GM23338 (cell line): ENCODE results near the gene COL4A1. TPM values are rescaled to one million over a fixed set of nuclear protein-coding genes. Genes with fewer than 3 reads are reported as not detected.

Experiments
- ATAC-seq: fragments of 200-7000 bp; cut with Tn5 transposase; 3 replicates; pipeline ENCODE4 v1.9.1; 2020
- DNase-seq: peaks from one replicate; pipeline ENCODE4 v3.0.0-alpha.2; 2015; ENCODE audit warnings: low spot score
- H2AFZ ChIP-seq: fragments of 200-600 bp; sonication (generic); 2 replicates; pipeline ENCODE4 v1.8.0; 2016; ENCODE audit warnings: antibody characterized with exemption, mild to moderate bottlenecking, moderate library complexity
- H3F3A ChIP-seq: fragments of 200-600 bp; sonication (generic); replicated peaks from 2 replicates; pipeline ENCODE4 v1.8.0; 2017; ENCODE audit warnings: antibody characterized with exemption, mixed run types, low read depth
- H3K27ac ChIP-seq: fragments of 200-600 bp; sonication (generic); 2 replicates; pipeline ENCODE4 v1.6.1; 2016; ENCODE audit warnings: low read depth
- H3K27me3 ChIP-seq: fragments of 200-600 bp; sonication (generic); 2 replicates; pipeline ENCODE4 v1.8.0; 2016; ENCODE audit warnings: mild to moderate bottlenecking, mixed run types, moderate library complexity; ENCODE audit not compliant: insufficient read depth
- H3K36me3 ChIP-seq: fragments of 200-600 bp; sonication (generic); 2 replicates; pipeline ENCODE4 v1.8.0; 2016; ENCODE audit warnings: mild to moderate bottlenecking; ENCODE audit not compliant: insufficient read depth
- H3K4me1 ChIP-seq: fragments of 200-600 bp; sonication (generic); 2 replicates; pipeline ENCODE4 v1.8.0; 2016; ENCODE audit warnings: mild to moderate bottlenecking, moderate library complexity; ENCODE audit not compliant: insufficient read depth
- H3K4me2 ChIP-seq: fragments of 200-600 bp; sonication (generic); 2 replicates; pipeline ENCODE4 v1.7.1; 2017; ENCODE audit warnings: mixed run types
- H3K4me3 ChIP-seq: fragments of 200-600 bp; sonication (generic); 2 replicates; pipeline ENCODE4 v1.6.1; 2016; ENCODE audit warnings: mixed run types
- H3K79me2 ChIP-seq: fragments of 200-600 bp; sonication (generic); replicated peaks from 2 replicates; pipeline ENCODE4 v1.8.0; 2017; ENCODE audit warnings: mild to moderate bottlenecking; ENCODE audit not compliant: insufficient read depth
- H3K9me2 ChIP-seq: fragments of 200-600 bp; sonication (generic); 2 replicates; pipeline ENCODE4 v1.8.0; 2017; ENCODE audit not compliant: insufficient read depth
- H4K20me1 ChIP-seq: fragments of 200-600 bp; sonication (generic); replicated peaks from 2 replicates; pipeline ENCODE4 v1.8.0; 2017; ENCODE audit warnings: mild to moderate bottlenecking; ENCODE audit not compliant: insufficient read depth
- H3K27ac Mint-ChIP-seq: 2 replicates; pipeline ENCODE4 v1.8.0; 2020; ENCODE audit warnings: inconsistent platforms, mild to moderate bottlenecking, moderate library complexity, mixed read lengths
- H3K27me3 Mint-ChIP-seq: 3 replicates; pipeline ENCODE4 v1.8.0; 2022; ENCODE audit warnings: low read depth, mild to moderate bottlenecking, moderate library complexity, mixed read lengths, inconsistent platforms; ENCODE audit not compliant: insufficient read depth, poor library complexity
- H3K36me3 Mint-ChIP-seq: 3 replicates; pipeline ENCODE4 v1.8.0; 2021; ENCODE audit warnings: low read depth, mild to moderate bottlenecking, inconsistent platforms, moderate library complexity, mixed read lengths
- H3K4me1 Mint-ChIP-seq: 3 replicates; pipeline ENCODE4 v1.8.0; 2020; ENCODE audit warnings: mild to moderate bottlenecking, inconsistent platforms, mixed read lengths
- H3K4me3 Mint-ChIP-seq: 3 replicates; pipeline ENCODE4 v1.8.0; 2021; ENCODE audit warnings: moderate library complexity, mild to moderate bottlenecking, inconsistent platforms, mixed read lengths
- H3K9me3 Mint-ChIP-seq: 3 replicates; pipeline ENCODE4 v1.8.0; 2020; ENCODE audit warnings: moderate library complexity, mild to moderate bottlenecking, inconsistent platforms, mixed read lengths
- CREB1 ChIP-seq: fragments of 250-450 bp; sonication (Bioruptor Pico); IDR thresholded peaks from 2 replicates; pipeline ENCODE4 v1.5.0; 2020; ENCODE audit warnings: low read depth, mild to moderate bottlenecking, moderate library complexity
- CTCF ChIP-seq, 2 experiments: fragments of 200-600 bp in 1 of 2; sonication (generic) in 1 of 2; conservative IDR thresholded peaks; 2 replicates each; pipeline versions ENCODE4 v1.5.1 to v1.6.1; 2016 to 2017; ENCODE audit warnings: antibody characterized with exemption in 2 of 2, low read depth in 2 of 2, mild to moderate bottlenecking in 2 of 2, moderate library complexity in 1 of 2
- EZH2phosphoT487 ChIP-seq: fragments of 200-600 bp; sonication (generic); IDR thresholded peaks from one replicate; pipeline ENCODE4 v1.8.1; 2018; ENCODE audit warnings: antibody characterized with exemption; ENCODE audit not compliant: unreplicated experiment
- JUNB ChIP-seq: IDR thresholded peaks from one replicate; pipeline ENCODE4 v1.6.1; 2016; ENCODE audit warnings: antibody characterized with exemption; ENCODE audit not compliant: unreplicated experiment
- NANOG ChIP-seq: IDR thresholded peaks from 2 replicates; pipeline ENCODE4 v1.6.1; 2016; ENCODE audit warnings: antibody characterized with exemption, borderline replicate concordance
- POLR2AphosphoS5 ChIP-seq: IDR thresholded peaks from 2 replicates; pipeline ENCODE4 v1.6.1; 2016; ENCODE audit warnings: antibody characterized with exemption, low read depth
- STAT1 ChIP-seq: IDR thresholded peaks from one replicate; pipeline ENCODE4 v1.6.1; 2016; ENCODE audit warnings: antibody characterized with exemption; ENCODE audit not compliant: unreplicated experiment
- ZNF331 ChIP-seq: fragments of 250-450 bp; sonication (Bioruptor Pico); IDR thresholded peaks from 2 replicates; pipeline ENCODE4 v1.5.0; 2020; ENCODE audit warnings: low read depth, mild to moderate bottlenecking, moderate library complexity
- polyA plus RNA-seq: library from polyadenylated mRNA; unstranded; fragments of >200 nt; fragmentation: Nextera tagmentation; extraction: Ambion mirVana; gene quantifications from 2 replicates; pipeline ENCODE4 v1.2.1, GENCODE V29; 2016
- total RNA-seq: library from RNA; depleted of rRNA; stranded (reverse); fragments of >200 nt; shearing (Covaris generic); gene quantifications from 2 replicates; pipeline ENCODE4 v1.2.3, GENCODE V29; 2014
- TF ChIP-seq, protein P1 (sequence below): fragments of 250-450 bp; sonication (Bioruptor Pico); IDR thresholded peaks from 2 replicates; pipeline ENCODE4 v1.5.0; 2020; ENCODE audit warnings: mild to moderate bottlenecking, moderate library complexity
- TF ChIP-seq, protein P2 (sequence below): IDR thresholded peaks from one replicate; pipeline ENCODE4 v1.6.1; 2018; ENCODE audit warnings: antibody characterized with exemption; ENCODE audit not compliant: unreplicated experiment

The COL4A1 gene
- total and polyA plus RNA-seq, 2 experiments from 2014 or later: 39.1 to 110 TPM

DNA sequence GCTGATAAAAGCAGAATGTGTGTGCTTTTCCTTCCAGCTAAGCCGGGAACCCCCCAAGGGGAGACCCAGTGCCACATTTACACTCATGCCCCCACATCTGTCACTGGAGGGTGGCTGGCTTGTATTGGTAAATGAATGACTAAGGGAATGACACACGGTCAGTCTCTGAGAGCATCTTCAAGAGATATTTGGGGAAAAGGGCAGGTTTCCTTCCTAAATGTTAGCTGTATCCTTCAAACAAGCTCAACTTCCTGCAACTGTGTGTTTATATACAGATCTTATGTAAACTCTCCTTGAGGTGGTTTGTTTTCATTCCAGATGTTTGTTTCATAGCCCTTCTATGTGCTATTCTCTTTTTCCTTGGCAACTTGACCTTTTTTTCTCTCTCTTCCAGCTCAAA lies 192.6 kb downstream of the COL4A1 start:
- no peaks in the 10 kb centered on the region; the same call in 1 of the 2 replicates for H3K4me1 ChIP-seq
- H3K4me3 ChIP-seq: no peak overlapping the region
- H3K9me2 ChIP-seq: no peaks in the 10 kb centered on the region
- H3K79me2 ChIP-seq: no peaks in the 10 kb centered on the region
- no peaks in the 10 kb centered on the region for H3K9me3 Mint-ChIP-seq
- ATAC-seq: no peak
- H2AFZ ChIP-seq: no peak overlapping the region
- H3K27ac Mint-ChIP-seq: no peak overlapping the region
- H3F3A ChIP-seq: no peaks in the 10 kb centered on the region
- no peak overlapping the region for H3K27ac ChIP-seq
- H3K4me2 ChIP-seq: no peak overlapping the region
- H3K4me3 Mint-ChIP-seq: no peak overlapping the region
- no peaks in the 10 kb centered on the region for H3K27me3 ChIP-seq
- peaks cover 13% of the 10 kb centered on the region for H3K4me1 Mint-ChIP-seq
- H3K36me3 Mint-ChIP-seq: no peaks in the 10 kb centered on the region
- TF ChIP-seq CREB1 (CRISPR knock-in tag): no peak
- TF ChIP-seq JUNB: no peak
- no peaks in the 10 kb centered on the region for H3K36me3 ChIP-seq
- H3K27me3 Mint-ChIP-seq: peaks cover 8% of the 10 kb centered on the region
- no peaks in the 10 kb centered on the region for H4K20me1 ChIP-seq
- no peak for DNase-seq

DNA sequence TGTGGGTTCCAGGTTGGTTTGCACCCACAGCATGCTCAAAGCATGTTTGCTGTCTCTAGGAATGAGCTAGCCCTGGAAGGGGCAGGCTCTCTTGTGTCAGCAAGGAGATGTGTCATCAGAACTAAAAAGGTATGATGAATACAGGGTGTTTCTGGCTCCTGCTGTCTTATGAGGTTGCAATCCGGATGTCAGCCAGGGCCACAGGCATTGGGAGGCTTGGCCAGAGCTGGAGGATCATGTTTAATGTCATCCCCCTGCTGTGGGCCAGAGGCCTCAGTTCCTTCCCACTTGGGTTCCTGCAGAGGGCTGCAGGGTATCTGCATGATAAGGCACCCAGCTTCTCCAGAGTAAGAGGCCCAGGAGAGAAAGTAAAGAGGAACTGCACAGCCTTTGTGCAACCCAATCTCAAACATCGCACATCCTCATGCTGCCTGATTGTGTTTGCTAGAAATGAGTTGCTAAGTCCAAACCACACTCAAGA lies 193.6 kb downstream of the COL4A1 start:
- no peaks in the 10 kb centered on the region for H3K9me2 ChIP-seq
- H3K79me2 ChIP-seq: no peaks in the 10 kb centered on the region
- H3K4me3 ChIP-seq: no peak overlapping the region
- no peak for ATAC-seq
- H3K27me3 ChIP-seq: no peaks in the 10 kb centered on the region
- no peaks in the 10 kb centered on the region for H3K36me3 ChIP-seq
- Mint-ChIP-seq H3K27me3 (peaks cover 8% of the 10 kb centered on the region), H3K9me3 (no peaks in the 10 kb centered on the region), H3K36me3 (no peaks in the 10 kb centered on the region), H3K27ac (no peak overlapping the region), H3K4me3 (no peak overlapping the region), H3K4me1 (peaks cover 19% of the 10 kb centered on the region)
- DNase-seq: no peak
- no peaks in the 10 kb centered on the region for H4K20me1 ChIP-seq
- no peaks in the 10 kb centered on the region for H3F3A ChIP-seq
- peak overlapping the region; percentile 69; the same call in 1 of the 2 replicates for H2AFZ ChIP-seq
- H3K27ac ChIP-seq: no peak overlapping the region
- TF ChIP-seq JUNB: no peak
- TF ChIP-seq ZNF331 (CRISPR knock-in tag): no peak
- TF ChIP-seq, protein P1, sequence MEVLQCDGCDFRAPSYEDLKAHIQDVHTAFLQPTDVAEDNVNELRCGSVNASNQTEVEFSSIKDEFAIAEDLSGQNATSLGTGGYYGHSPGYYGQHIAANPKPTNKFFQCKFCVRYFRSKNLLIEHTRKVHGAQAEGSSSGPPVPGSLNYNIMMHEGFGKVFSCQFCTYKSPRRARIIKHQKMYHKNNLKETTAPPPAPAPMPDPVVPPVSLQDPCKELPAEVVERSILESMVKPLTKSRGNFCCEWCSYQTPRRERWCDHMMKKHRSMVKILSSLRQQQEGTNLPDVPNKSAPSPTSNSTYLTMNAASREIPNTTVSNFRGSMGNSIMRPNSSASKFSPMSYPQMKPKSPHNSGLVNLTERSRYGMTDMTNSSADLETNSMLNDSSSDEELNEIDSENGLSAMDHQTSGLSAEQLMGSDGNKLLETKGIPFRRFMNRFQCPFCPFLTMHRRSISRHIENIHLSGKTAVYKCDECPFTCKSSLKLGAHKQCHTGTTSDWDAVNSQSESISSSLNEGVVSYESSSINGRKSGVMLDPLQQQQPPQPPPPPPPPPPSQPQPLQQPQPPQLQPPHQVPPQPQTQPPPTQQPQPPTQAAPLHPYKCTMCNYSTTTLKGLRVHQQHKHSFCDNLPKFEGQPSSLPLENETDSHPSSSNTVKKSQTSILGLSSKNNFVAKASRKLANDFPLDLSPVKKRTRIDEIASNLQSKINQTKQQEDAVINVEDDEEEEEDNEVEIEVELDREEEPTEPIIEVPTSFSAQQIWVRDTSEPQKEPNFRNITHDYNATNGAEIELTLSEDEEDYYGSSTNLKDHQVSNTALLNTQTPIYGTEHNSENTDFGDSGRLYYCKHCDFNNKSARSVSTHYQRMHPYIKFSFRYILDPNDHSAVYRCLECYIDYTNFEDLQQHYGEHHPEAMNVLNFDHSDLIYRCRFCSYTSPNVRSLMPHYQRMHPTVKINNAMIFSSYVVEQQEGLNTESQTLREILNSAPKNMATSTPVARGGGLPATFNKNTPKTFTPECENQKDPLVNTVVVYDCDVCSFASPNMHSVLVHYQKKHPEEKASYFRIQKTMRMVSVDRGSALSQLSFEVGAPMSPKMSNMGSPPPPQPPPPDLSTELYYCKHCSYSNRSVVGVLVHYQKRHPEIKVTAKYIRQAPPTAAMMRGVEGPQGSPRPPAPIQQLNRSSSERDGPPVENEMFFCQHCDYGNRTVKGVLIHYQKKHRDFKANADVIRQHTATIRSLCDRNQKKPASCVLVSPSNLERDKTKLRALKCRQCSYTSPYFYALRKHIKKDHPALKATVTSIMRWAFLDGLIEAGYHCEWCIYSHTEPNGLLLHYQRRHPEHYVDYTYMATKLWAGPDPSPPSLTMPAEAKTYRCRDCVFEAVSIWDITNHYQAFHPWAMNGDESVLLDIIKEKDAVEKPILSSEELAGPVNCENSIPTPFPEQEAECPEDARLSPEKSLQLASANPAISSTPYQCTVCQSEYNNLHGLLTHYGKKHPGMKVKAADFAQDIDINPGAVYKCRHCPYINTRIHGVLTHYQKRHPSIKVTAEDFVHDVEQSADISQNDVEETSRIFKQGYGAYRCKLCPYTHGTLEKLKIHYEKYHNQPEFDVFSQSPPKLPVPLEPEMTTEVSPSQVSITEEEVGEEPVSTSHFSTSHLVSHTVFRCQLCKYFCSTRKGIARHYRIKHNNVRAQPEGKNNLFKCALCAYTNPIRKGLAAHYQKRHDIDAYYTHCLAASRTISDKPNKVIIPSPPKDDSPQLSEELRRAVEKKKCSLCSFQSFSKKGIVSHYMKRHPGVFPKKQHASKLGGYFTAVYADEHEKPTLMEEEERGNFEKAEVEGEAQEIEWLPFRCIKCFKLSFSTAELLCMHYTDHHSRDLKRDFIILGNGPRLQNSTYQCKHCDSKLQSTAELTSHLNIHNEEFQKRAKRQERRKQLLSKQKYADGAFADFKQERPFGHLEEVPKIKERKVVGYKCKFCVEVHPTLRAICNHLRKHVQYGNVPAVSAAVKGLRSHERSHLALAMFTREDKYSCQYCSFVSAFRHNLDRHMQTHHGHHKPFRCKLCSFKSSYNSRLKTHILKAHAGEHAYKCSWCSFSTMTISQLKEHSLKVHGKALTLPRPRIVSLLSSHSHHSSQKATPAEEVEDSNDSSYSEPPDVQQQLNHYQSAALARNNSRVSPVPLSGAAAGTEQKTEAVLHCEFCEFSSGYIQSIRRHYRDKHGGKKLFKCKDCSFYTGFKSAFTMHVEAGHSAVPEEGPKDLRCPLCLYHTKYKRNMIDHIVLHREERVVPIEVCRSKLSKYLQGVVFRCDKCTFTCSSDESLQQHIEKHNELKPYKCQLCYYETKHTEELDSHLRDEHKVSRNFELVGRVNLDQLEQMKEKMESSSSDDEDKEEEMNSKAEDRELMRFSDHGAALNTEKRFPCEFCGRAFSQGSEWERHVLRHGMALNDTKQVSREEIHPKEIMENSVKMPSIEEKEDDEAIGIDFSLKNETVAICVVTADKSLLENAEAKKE (CRISPR knock-in tag): no peak
- TF ChIP-seq, protein P2, sequence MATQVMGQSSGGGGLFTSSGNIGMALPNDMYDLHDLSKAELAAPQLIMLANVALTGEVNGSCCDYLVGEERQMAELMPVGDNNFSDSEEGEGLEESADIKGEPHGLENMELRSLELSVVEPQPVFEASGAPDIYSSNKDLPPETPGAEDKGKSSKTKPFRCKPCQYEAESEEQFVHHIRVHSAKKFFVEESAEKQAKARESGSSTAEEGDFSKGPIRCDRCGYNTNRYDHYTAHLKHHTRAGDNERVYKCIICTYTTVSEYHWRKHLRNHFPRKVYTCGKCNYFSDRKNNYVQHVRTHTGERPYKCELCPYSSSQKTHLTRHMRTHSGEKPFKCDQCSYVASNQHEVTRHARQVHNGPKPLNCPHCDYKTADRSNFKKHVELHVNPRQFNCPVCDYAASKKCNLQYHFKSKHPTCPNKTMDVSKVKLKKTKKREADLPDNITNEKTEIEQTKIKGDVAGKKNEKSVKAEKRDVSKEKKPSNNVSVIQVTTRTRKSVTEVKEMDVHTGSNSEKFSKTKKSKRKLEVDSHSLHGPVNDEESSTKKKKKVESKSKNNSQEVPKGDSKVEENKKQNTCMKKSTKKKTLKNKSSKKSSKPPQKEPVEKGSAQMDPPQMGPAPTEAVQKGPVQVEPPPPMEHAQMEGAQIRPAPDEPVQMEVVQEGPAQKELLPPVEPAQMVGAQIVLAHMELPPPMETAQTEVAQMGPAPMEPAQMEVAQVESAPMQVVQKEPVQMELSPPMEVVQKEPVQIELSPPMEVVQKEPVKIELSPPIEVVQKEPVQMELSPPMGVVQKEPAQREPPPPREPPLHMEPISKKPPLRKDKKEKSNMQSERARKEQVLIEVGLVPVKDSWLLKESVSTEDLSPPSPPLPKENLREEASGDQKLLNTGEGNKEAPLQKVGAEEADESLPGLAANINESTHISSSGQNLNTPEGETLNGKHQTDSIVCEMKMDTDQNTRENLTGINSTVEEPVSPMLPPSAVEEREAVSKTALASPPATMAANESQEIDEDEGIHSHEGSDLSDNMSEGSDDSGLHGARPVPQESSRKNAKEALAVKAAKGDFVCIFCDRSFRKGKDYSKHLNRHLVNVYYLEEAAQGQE: no peak
- TF ChIP-seq EZH2phosphoT487: no peak
- TF ChIP-seq STAT1: no peak
- no peak for TF ChIP-seq CREB1 (CRISPR knock-in tag)
- TF ChIP-seq NANOG: no peak
- no peak for TF ChIP-seq POLR2AphosphoS5
- no peak for TF ChIP-seq CTCF (conservative IDR thresholded peaks at IDR 0.05; ENCODE audit: low read depth in 2 of 2)
- H3K4me1 ChIP-seq: no peaks in the 10 kb centered on the region; the same call in none of the 2 replicates
- no peak overlapping the region for H3K4me2 ChIP-seq
